Muscle layer of colon (tissue), 2 donors: ENCODE results near the gene MTIF2.
"Not testable (repeated sequence)": the region's sequence is repeated elsewhere in the genome, so short reads cannot be mapped to it uniquely, and the experiment has no call there.

Source experiments
- H3K27ac ChIP-seq: one replicate; pipeline ENCODE4 v1.7.0; 2013; ENCODE audit warnings: low read depth, mild to moderate bottlenecking, low read length, moderate library complexity
- H3K27me3 ChIP-seq, 2 donors: one replicate each; pipeline ENCODE4 v1.7.0; 2013; ENCODE audit warnings: low read length in 2 of 2, mild to moderate bottlenecking in 2 of 2; ENCODE audit not compliant: insufficient read depth in 2 of 2, control insufficient read depth in 1 of 2
- H3K36me3 ChIP-seq: one replicate; pipeline ENCODE4 v1.7.0; 2013; ENCODE audit warnings: mild to moderate bottlenecking, low read length; ENCODE audit not compliant: insufficient read depth
- H3K4me1 ChIP-seq: one replicate; pipeline ENCODE4 v1.7.0; 2013; ENCODE audit warnings: mild to moderate bottlenecking, low read length; ENCODE audit not compliant: insufficient read depth
- H3K4me3 ChIP-seq, 2 donors: one replicate each; pipeline ENCODE4 v1.7.0; 2013; ENCODE audit warnings: low read length in 2 of 2, low read depth in 1 of 2, mild to moderate bottlenecking in 1 of 2, moderate library complexity in 1 of 2
- H3K9ac ChIP-seq: one replicate; pipeline ENCODE4 v1.7.0; 2013; ENCODE audit warnings: low read length
- H3K9me3 ChIP-seq: one replicate; pipeline ENCODE4 v1.7.0; 2013; ENCODE audit warnings: mild to moderate bottlenecking, low read length
- donor health status: abdominal sarcoma.
- donor health status: Adenocarcinoma of cecum.

Gene MTIF2, protein sequence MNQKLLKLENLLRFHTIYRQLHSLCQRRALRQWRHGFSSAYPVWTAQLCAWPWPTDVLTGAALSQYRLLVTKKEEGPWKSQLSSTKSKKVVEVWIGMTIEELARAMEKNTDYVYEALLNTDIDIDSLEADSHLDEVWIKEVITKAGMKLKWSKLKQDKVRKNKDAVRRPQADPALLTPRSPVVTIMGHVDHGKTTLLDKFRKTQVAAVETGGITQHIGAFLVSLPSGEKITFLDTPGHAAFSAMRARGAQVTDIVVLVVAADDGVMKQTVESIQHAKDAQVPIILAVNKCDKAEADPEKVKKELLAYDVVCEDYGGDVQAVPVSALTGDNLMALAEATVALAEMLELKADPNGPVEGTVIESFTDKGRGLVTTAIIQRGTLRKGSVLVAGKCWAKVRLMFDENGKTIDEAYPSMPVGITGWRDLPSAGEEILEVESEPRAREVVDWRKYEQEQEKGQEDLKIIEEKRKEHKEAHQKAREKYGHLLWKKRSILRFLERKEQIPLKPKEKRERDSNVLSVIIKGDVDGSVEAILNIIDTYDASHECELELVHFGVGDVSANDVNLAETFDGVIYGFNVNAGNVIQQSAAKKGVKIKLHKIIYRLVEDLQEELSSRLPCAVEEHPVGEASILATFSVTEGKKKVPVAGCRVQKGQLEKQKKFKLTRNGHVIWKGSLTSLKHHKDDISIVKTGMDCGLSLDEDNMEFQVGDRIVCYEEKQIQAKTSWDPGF

DNA sequence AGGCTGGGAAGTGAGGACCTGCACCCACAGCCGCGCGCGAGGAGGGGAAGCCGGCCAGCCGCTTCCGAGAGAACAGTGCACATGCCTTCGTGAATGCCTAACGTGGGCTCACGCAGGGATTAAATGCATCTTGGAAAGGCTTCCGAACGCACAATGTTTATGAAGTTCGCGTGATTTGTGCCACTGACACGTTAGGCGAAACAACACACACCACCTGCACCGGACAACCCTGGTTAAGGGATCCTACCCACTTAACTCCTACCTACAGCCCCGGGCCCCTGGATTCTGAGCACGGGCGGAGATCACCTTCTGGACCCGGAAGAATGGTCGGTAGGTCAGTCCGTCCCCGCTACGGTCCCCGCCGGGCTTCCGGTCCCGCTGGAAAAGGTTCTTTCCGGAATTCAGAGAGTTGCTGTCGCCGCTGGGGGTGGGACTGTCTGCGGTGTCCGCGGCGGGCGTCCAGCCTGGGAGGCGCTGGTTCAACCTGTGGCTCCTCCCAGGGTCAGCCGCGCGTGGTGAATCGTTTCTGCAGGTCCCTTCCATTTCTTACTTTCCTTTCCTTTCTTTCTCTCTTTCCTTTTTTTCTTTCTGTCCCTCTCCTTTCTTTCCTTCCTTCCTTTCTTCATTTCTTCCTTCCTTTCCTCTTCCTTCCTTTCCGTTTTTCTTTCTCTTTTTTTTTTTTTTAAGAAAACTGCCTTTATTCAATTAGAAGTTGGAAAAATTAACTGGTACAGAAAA lies at the start of gene MTIF2:
TSS of gene MTIF2 (minus strand) at position 325 of the 738 bp plus-strand sequence. CDS start 5,373 bp downstream, outside the sequence.
- Histone ChIP-seq H3K4me1 (peaks cover 11% of the 10 kb centered on the region), H3K36me3 (peaks cover 14% of the 10 kb centered on the region), H3K27me3 (no peaks in the 10 kb centered on the region), H3K4me3 (peak within 1 kb of the TSS; percentile 91 to 93), H3K9ac (peak within 1 kb of the TSS; percentile 90), H3K27ac (peak within 1 kb of the TSS; percentile 91), H3K9me3 (no peaks in the 10 kb centered on the region)

DNA sequence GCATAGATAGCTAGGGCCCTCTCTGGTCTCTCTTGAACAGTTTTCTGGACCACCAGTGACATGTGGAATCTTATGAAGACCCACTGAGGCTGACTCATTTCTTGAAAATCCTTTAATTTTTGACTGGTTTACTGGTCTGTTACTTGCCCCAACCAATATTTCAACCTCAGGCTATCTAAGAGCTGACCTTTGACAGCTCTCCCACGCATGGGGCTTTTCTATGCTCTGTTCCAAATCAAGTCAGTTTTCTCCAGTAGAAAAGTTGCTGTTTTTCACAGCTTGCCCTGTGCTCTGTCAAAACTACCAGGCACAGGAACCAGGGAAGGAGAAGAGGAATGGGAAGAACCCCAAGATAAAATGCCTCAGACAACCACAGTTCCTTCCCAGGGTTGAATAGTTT lies 46.0 kb upstream of the MTIF2 start:
- peaks cover 25% of the 10 kb centered on the region for H3K36me3 ChIP-seq

DNA sequence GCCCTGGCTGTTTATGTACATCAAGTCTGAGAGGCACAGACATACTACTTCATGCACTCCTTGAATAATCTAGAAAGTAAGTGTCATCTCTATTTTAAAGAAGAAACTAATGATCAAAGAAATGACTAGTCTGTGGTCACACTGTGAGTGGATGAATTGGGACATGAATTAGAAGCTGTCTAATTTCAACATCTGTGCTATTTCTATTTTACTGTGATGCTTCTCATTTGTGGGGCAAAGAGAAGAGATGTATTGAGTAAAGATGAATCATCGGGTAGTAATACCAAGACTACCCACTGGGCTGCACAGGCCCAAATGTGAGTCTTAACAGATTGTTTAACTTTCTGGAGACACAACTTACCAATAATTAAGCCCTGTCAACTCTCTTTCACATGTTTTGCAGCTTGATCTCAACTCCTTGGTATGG lies 42.4 kb upstream of the MTIF2 start:
- H3K36me3 ChIP-seq, result peaks cover 25% of the 10 kb centered on the region
- H3K4me1 ChIP-seq, result no peaks in the 10 kb centered on the region
- no peak overlapping the region for H3K4me3 ChIP-seq
- no peak overlapping the region for H3K9ac ChIP-seq
- no peaks in the 10 kb centered on the region for H3K9me3 ChIP-seq
- no peak overlapping the region for H3K27ac ChIP-seq
- no peaks in the 10 kb centered on the region for H3K27me3 ChIP-seq

More for the DNA sequence above, 46.0 kb upstream of the MTIF2 start:
- no peak overlapping the region for H3K27ac ChIP-seq
- H3K9ac ChIP-seq, result no peak overlapping the region
- no peaks in the 10 kb centered on the region for H3K27me3 ChIP-seq
- no peaks in the 10 kb centered on the region for H3K9me3 ChIP-seq
- H3K4me3 ChIP-seq, result no peak overlapping the region
- no peaks in the 10 kb centered on the region for H3K4me1 ChIP-seq

DNA sequence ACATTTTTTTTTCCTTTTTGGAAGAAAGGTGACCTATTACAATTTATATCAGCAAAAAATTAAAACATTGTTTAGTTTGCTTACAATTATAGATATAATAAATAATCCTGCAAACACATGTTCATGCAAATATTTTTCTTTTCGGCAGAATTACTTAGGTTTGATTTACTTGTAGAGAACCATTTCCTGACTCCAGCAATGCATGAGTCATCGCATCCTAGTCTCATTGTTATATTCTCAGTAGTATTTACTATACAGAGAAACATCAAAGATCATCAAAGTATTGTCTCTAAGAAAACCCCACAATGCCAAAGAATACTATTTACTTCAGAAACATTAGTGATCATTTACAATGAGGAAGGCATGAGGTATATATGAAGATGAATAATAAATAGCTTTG lies 40.4 kb upstream of the MTIF2 start:
- Histone ChIP-seq H3K4me1 (no peaks in the 10 kb centered on the region), H3K9me3 (no peaks in the 10 kb centered on the region), H3K27ac (no peak overlapping the region), H3K4me3 (no peak overlapping the region), H3K36me3 (peaks cover 12% of the 10 kb centered on the region), H3K27me3 (no peaks in the 10 kb centered on the region), H3K9ac (no peak overlapping the region)

DNA sequence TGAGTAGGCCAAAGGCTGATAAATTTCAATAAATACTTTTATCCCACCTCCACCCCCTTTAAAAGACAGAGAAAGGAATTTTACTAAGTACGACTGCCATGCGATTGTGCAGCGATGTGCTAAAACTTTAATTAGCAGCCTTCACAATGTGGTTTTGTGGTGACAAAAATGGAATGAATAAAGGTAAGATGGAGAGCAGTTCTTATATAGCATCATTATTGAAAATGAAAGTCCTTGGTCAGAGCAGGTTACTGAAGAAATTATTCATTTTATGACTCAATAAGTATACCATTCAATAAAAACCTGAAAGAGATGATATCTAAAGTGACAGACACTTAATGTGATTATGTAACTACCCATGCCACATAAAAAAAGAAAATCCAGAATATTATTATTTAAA lies 33.2 kb upstream of the MTIF2 start:
- H3K27ac ChIP-seq, result no peak overlapping the region
- no peaks in the 10 kb centered on the region for H3K9me3 ChIP-seq
- H3K27me3 ChIP-seq, result no peaks in the 10 kb centered on the region
- no peaks in the 10 kb centered on the region for H3K4me1 ChIP-seq
- H3K36me3 ChIP-seq, result no peaks in the 10 kb centered on the region
- no peak overlapping the region for H3K4me3 ChIP-seq
- no peak overlapping the region for H3K9ac ChIP-seq

DNA sequence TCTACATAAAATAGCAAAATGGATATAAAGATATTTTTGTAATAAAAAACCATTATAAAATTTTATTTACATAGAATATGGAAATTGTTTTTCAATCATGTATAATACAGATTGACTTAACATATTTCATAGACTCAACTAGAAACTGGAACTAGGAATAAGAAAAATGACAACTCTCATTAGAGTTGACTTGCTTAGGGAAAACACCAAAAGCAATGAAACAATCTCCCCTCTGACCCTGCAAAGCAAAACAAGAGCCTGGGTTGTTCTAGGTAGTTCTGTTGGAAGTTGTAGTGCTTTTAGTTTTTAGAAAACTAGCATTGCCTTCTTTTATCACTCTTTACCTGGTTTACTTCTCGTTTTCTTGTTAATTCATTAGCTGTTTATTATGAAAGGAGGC lies 32.2 kb upstream of the MTIF2 start:
- H3K27ac ChIP-seq, result no peak overlapping the region
- no peak overlapping the region for H3K9ac ChIP-seq
- no peak overlapping the region for H3K4me3 ChIP-seq
- no peaks in the 10 kb centered on the region for H3K36me3 ChIP-seq
- H3K4me1 ChIP-seq, result no peaks in the 10 kb centered on the region
- H3K27me3 ChIP-seq, result no peaks in the 10 kb centered on the region
- no peaks in the 10 kb centered on the region for H3K9me3 ChIP-seq

DNA sequence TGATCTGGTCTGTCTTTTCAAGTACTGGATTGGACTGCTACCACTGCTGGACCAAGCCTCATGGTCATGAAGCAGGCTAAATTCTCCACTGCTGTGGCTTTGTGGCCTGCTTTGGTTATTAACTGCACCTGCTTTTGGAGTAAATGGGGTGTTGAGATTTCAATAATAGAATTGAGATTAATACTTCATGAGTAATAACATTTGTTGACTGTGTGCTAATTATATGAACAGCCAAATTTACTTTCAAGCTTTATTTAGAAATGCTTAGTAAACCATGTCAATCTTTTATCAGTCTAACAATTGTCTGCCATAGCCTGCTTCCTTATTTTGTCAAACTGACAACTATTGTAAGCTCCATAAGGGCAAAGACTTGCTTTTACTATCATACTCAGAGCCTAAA lies 27.4 kb upstream of the MTIF2 start:
- no peak overlapping the region for H3K4me3 ChIP-seq
- H3K4me1 ChIP-seq, result no peaks in the 10 kb centered on the region
- H3K9ac ChIP-seq, result no peak overlapping the region
- H3K9me3 ChIP-seq, result no peaks in the 10 kb centered on the region
- H3K36me3 ChIP-seq, result peaks cover 7% of the 10 kb centered on the region
- no peaks in the 10 kb centered on the region for H3K27me3 ChIP-seq
- no peak overlapping the region for H3K27ac ChIP-seq

DNA sequence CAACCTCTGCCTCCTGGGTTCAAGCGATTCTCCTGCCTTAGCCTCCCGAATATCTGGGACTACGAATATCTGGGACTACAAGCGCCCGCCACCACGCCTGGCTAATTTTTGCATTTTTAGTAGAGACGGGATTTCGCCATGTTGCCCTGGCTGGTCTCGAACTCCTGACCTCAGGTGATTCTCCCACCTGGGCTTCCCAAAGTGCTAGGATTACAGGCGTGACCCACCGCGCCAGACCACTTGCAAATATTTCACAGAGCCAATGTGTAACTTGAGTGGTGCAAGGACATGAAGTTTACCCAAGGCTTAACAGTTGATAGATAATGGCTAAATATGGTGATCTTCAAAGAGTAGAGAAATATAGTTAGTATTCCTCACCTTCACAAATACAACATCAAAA lies 14.1 kb upstream of the MTIF2 start:
- no peak overlapping the region for H3K27ac ChIP-seq
- no peak overlapping the region for H3K9ac ChIP-seq
- peak overlapping the region in 1 of 2 donors; percentile 82 for H3K4me3 ChIP-seq

DNA sequence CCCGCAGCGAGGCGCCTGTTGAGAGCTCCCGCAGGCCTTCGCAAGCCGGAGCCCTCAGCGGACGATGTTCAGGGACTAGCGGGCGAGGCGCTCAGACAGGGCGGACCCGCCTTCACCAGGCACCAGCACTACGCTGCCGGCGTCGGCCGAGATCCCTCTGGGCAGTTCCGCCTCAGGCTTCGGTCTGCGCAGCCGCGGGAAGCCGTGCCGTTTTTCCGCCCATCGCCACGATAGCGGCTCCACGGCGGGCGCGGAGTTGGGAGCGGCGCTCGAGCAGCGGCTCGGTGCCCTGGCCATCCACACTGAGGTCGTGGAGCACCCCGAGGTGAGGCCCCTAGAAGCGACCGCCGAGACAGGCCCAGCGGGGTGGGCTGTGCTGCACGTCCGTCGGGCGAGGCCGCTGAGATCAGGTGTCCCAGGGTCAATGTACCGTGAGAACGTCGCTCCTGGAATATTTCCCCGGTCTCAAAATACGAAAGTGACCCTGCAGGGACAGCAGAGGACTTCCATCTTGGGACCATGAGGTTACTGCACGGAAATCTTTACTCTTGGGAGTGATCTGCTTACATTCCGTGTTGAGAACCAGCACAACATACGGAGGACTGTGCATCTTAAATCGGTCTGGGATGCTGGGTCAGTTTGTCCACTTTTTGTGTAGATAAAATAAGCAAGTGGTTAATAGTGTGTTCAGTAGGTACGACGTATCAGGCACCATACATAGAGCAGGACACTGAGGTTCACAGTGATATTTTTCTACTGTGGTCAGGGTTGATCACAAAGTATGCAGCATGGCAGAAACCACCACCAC lies 13.3 kb upstream of the MTIF2 start:
- Histone ChIP-seq H3K27ac (peak overlapping the region; percentile 89), H3K4me3 (peak overlapping the region; percentile 70 to 82), H3K9me3 (no peaks in the 10 kb centered on the region), H3K4me1 (peaks cover 10% of the 10 kb centered on the region), H3K36me3 (no peaks in the 10 kb centered on the region), H3K9ac (peak overlapping the region; percentile 71), H3K27me3 (no peaks in the 10 kb centered on the region)

More for the DNA sequence above, 14.1 kb upstream of the MTIF2 start:
- H3K4me1 ChIP-seq, result peaks cover 10% of the 10 kb centered on the region
- no peaks in the 10 kb centered on the region for H3K9me3 ChIP-seq
- H3K27me3 ChIP-seq, result no peaks in the 10 kb centered on the region
- no peaks in the 10 kb centered on the region for H3K36me3 ChIP-seq

DNA sequence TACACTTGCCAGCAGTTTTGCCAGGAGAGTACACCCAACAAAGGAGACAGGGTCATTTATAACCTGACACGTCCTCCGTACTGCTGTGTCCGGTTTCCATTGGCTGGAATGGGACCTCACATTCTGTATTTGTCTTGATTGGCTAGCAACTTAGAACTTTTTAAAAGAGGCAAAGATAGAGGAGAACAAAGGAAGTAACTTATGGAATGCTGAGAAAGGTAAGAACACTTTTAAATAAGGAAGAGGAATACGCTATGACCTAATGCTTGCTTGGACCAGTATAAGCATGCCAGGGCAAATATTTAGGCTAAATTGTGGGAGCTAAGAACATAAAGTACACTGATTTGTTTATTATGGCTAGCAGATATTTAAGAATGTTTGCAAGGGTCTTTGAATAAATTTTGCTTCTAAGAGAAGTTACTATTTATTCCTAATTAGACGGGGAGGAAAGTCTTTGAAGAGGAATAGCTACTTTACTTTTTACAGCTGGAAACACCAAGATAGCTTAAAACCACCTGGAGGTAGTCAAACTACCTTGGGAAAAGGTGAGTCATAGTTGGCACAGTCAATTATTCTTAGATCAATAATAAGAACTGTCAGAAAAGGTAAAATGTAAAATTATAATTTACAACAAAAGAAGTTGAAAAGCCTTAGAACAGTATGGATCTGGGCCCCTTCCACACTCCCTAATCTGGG lies 12.0 kb upstream of the MTIF2 start:
- not testable (repeated sequence) for H3K4me3 ChIP-seq, H3K36me3 ChIP-seq, H3K27ac ChIP-seq, H3K9ac ChIP-seq, H3K9me3 ChIP-seq, H3K27me3 ChIP-seq
- H3K4me1 ChIP-seq, result peaks cover 10% of the 10 kb centered on the region
